Glomerular endothelial cell (primary cell): ENCODE data around the gene USP17L30. TPM values are rescaled to one million over a fixed set of nuclear protein-coding genes. Genes with fewer than 3 reads are reported as not detected.
"Not testable (repeated sequence)": the region's sequence is repeated elsewhere in the genome, so short reads cannot be mapped to it uniquely, and the experiment has no call there.

Source experiments
- DNase-seq: peaks from one replicate; pipeline ENCODE4 v3.0.0-alpha.2; 2011; ENCODE audit warnings: low read depth, low spot score; ENCODE audit errors: extremely low read depth
- total RNA-seq: library from RNA; depleted of rRNA; stranded (reverse); fragments of >200 nt; gene quantifications from 2 replicates; pipeline ENCODE4 v1.2.3, GENCODE V29; 2015

The USP17L30 gene
- not detected in 2 replicates for total RNA-seq

GRCh38 chr4:9362829-9363228, at the start of gene USP17L30:
TSS of gene USP17L30 (plus strand) at chr4:9363129. CDS start at chr4:9363129, 0 bp downstream.
- not testable (repeated sequence) for DNase-seq

GRCh38 chr4:9324191-9324590, 38.7 kb upstream of the USP17L30 start:
- DNase-seq: not testable (repeated sequence)

GRCh38 chr4:9324865-9325264, 38.1 kb upstream of the USP17L30 start, which contains the start of gene USP17L24:
TSS of gene USP17L24 (plus strand) at chr4:9325165. CDS start at chr4:9325165, 0 bp downstream.
- not testable (repeated sequence) for DNase-seq

- DNase-seq: not testable (repeated sequence)
Observed at GRCh38 chr4:9329611-9330010, 33.3 kb upstream of the USP17L30 start, which contains the start of gene USP17L25. TSS of gene USP17L25 (plus strand) at chr4:9329911. CDS start at chr4:9329911, 0 bp downstream.

GRCh38 chr4:9334358-9334757, 28.6 kb upstream of the USP17L30 start, which contains the start of gene USP17L26:
TSS of gene USP17L26 (plus strand) at chr4:9334658. CDS start at chr4:9334658, 0 bp downstream.
- not testable (repeated sequence) for DNase-seq

- not testable (repeated sequence) for DNase-seq
Observed at GRCh38 chr4:9339103-9339502, 23.8 kb upstream of the USP17L30 start, which contains the start of gene USP17L5. TSS of gene USP17L5 (plus strand) at chr4:9339403. CDS start at chr4:9339403, 0 bp downstream.

GRCh38 chr4:9343848-9344247, 19.1 kb upstream of the USP17L30 start, which contains the start of gene USP17L27:
TSS of gene USP17L27 (plus strand) at chr4:9344148. CDS start at chr4:9344148, 0 bp downstream.
- DNase-seq: not testable (repeated sequence)

GRCh38 chr4:9348593-9348992, 14.3 kb upstream of the USP17L30 start, which contains the start of gene USP17L28:
TSS of gene USP17L28 (plus strand) at chr4:9348893. CDS start at chr4:9348893, 0 bp downstream.
- not testable (repeated sequence) for DNase-seq

- not testable (repeated sequence) for DNase-seq
Observed at GRCh38 chr4:9350866-9351265, 12.1 kb upstream of the USP17L30 start.

GRCh38 chr4:9353338-9353737, 9.6 kb upstream of the USP17L30 start, which contains the start of gene USP17L29:
TSS of gene USP17L29 (plus strand) at chr4:9353638. CDS start at chr4:9353638, 0 bp downstream.
- not testable (repeated sequence) for DNase-seq

GRCh38 chr4:9379881-9380280, 17.0 kb downstream of the USP17L30 start:
- not testable (repeated sequence) for DNase-seq

GRCh38 chr4:9381012-9381534, 18.1 kb downstream of the USP17L30 start:
- not testable (repeated sequence) for DNase-seq

- DNase-seq: no peak
Observed at GRCh38 chr4:9384126-9384525, 21.2 kb downstream of the USP17L30 start.

- not testable (repeated sequence) for DNase-seq
Observed at GRCh38 chr4:9389001-9389400, 26.1 kb downstream of the USP17L30 start.

- DNase-seq: not testable (repeated sequence)
Observed at GRCh38 chr4:9405774-9406173, 42.8 kb downstream of the USP17L30 start.

- DNase-seq: not testable (repeated sequence)
Observed at GRCh38 chr4:9406491-9406890, 43.6 kb downstream of the USP17L30 start.

- DNase-seq: no peak
Observed at GRCh38 chr4:9409793-9410192, 46.9 kb downstream of the USP17L30 start.

Other genes starting within 250 kb of the USP17L30 start
- gene FAM90A26, start 192.7 kb upstream of the USP17L30 start, total RNA-seq: not detected in 2 replicates
- gene USP17L10, start 152.5 kb upstream of the USP17L30 start, total RNA-seq: not detected in 2 replicates
- not detected in 2 replicates for gene USP17L11, start 147.7 kb upstream of the USP17L30 start, total RNA-seq
- not detected in 2 replicates for gene USP17L12, start 143.0 kb upstream of the USP17L30 start, total RNA-seq
- not detected in 2 replicates for gene USP17L13, start 138.2 kb upstream of the USP17L30 start, total RNA-seq
- gene USP17L15, start 128.7 kb upstream of the USP17L30 start, total RNA-seq: not detected in 2 replicates
- gene USP17L17, start 119.2 kb upstream of the USP17L30 start, total RNA-seq: not detected in 2 replicates
- not detected in 2 replicates for gene USP17L18, start 114.5 kb upstream of the USP17L30 start, total RNA-seq
- not detected in 2 replicates for gene USP17L19, start 109.8 kb upstream of the USP17L30 start, total RNA-seq
- gene USP17L20, start 105.0 kb upstream of the USP17L30 start, total RNA-seq: not detected in 2 replicates
- gene USP17L21, start 100.3 kb upstream of the USP17L30 start, total RNA-seq: not detected in 2 replicates
- gene USP17L22, start 95.5 kb upstream of the USP17L30 start, total RNA-seq: not detected in 2 replicates
- gene USP17L24, start 38.0 kb upstream of the USP17L30 start, total RNA-seq: not detected in 2 replicates
- gene USP17L25, start 33.2 kb upstream of the USP17L30 start, total RNA-seq: not detected in 2 replicates
- gene USP17L26, start 28.5 kb upstream of the USP17L30 start, total RNA-seq: not detected in 2 replicates
- not detected in 2 replicates for gene USP17L5, start 23.7 kb upstream of the USP17L30 start, total RNA-seq
- not detected in 2 replicates for gene USP17L27, start 19.0 kb upstream of the USP17L30 start, total RNA-seq
- gene USP17L28, start 14.2 kb upstream of the USP17L30 start, total RNA-seq: not detected in 2 replicates
- not detected in 2 replicates for gene USP17L29, start 9.5 kb upstream of the USP17L30 start, total RNA-seq
- gene DEFB131A, start 81.3 kb downstream of the USP17L30 start, total RNA-seq: not detected in 2 replicates